GM18951 (cell line): Measurements from ENCODE around the gene CNGA2.

ENCODE experiments used
- POLR2A ChIP-seq: IDR thresholded peaks from 4 replicates; pipeline ENCODE4 v1.6.1; 2011; ENCODE audit warnings: mild to moderate bottlenecking; ENCODE audit not compliant: insufficient read length, insufficient read depth; ENCODE audit errors: extremely low read depth
- in situ Hi-C: fragments of 300-500 bp; cut with MboI; formaldehyde crosslinking; loops from one replicate; pipeline ENCODE4 v1.12.0; 2022; ENCODE audit warnings: low sequenced_read_pairs, mixed read lengths, inconsistent platforms; ENCODE audit not compliant: unreplicated experiment

CNGA2 gene

GRCh38 chrX:151722241-151722846 is 12.2 kb upstream of the CNGA2 start:
- in situ Hi-C loops, result no loop called here
- TF ChIP-seq POLR2A, result no peak

GRCh38 chrX:151723156-151723760 is 11.3 kb upstream of the CNGA2 start:
- in situ Hi-C loops, result no loop called here
- no peak for TF ChIP-seq POLR2A

GRCh38 chrX:151724563-151725337 is 9.8 kb upstream of the CNGA2 start:
- TF ChIP-seq POLR2A, result no peak
- in situ Hi-C loops, result loop anchor here (25.0 kb wide), 1 partner anchor 913 kb away; the partner anchor contains the start of gene GABRQ

GRCh38 chrX:151725338-151725614 is 9.3 kb upstream of the CNGA2 start:
- TF ChIP-seq POLR2A, result no peak
- in situ Hi-C loops, result loop anchor here (25.0 kb wide), 1 partner anchor 912 kb away; the partner anchor contains the start of gene GABRQ

GRCh38 chrX:151726751-151727150 is 7.8 kb upstream of the CNGA2 start:
- in situ Hi-C loops, result loop anchor here (25.0 kb wide), 1 partner anchor 911 kb away; the partner anchor contains the start of gene GABRQ
- TF ChIP-seq POLR2A, result no peak

- in situ Hi-C loops, result loop anchor here (25.0 kb wide), 1 partner anchor 910 kb away; the partner anchor contains the start of gene GABRQ
- no peak for TF ChIP-seq POLR2A
These were observed 7.2 kb upstream of the CNGA2 start for GRCh38 chrX:151727346-151727745.

- in situ Hi-C loops, result loop anchor here (25.0 kb wide), 1 partner anchor 908 kb away; the partner anchor contains the start of gene GABRQ
These were observed 5.4 kb upstream of the CNGA2 start for GRCh38 chrX:151729056-151729725.

GRCh38 chrX:151735219-151735618 is 673 bp downstream of the CNGA2 start:
- in situ Hi-C loops, result loop anchor here (25.0 kb wide), 1 partner anchor 902 kb away; the partner anchor contains the start of gene GABRQ
- TF ChIP-seq POLR2A, result no peak

More at GRCh38 chrX:151729056-151729725, 5.4 kb upstream of the CNGA2 start:
- no peak for TF ChIP-seq POLR2A

- in situ Hi-C loops, result loop anchor here (25.0 kb wide), 1 partner anchor 901 kb away; the partner anchor contains the start of gene GABRQ
These were observed 2.1 kb downstream of the CNGA2 start for GRCh38 chrX:151736685-151737084.

GRCh38 chrX:151737494-151737893 is 2.9 kb downstream of the CNGA2 start:
- no peak for TF ChIP-seq POLR2A
- in situ Hi-C loops, result loop anchor here (25.0 kb wide), 1 partner anchor 900 kb away; the partner anchor contains the start of gene GABRQ

More at GRCh38 chrX:151736685-151737084, 2.1 kb downstream of the CNGA2 start:
- TF ChIP-seq POLR2A, result no peak

GRCh38 chrX:151738751-151739150 is 4.2 kb downstream of the CNGA2 start:
- in situ Hi-C loops, result loop anchor here (25.0 kb wide), 1 partner anchor 899 kb away; the partner anchor contains the start of gene GABRQ
- TF ChIP-seq POLR2A, result no peak

- in situ Hi-C loops, result loop anchor here (25.0 kb wide), 1 partner anchor 896 kb away; the partner anchor contains the start of gene GABRQ
- TF ChIP-seq POLR2A, result no peak
These were observed 7.1 kb downstream of the CNGA2 start for GRCh38 chrX:151741606-151742005.
